A673 (cell line): ENCODE results near the gene LIX1. TPM values are rescaled to one million over a fixed set of nuclear protein-coding genes. Genes with fewer than 3 reads are reported as not detected.

Experiments
- BruUV-seq: library from RNA; stranded (reverse); fragments of 400-500 nt; replicated peaks from 2 replicates; lab custom pipeline; 2021; lab: Mats Ljungman, UMichigan
- CTCF ChIA-PET: fragments of 300-600 bp; sonication (Branson Sonifier 250); formaldehyde crosslinking; loops from one replicate; lab custom pipeline; 2022; ENCODE audit warnings: antibody characterized with exemption; lab: Charles Lee
- POLR2A ChIA-PET: fragments of 300-600 bp; sonication (Branson Sonifier 250); formaldehyde crosslinking; loops from one replicate; lab custom pipeline; 2022; ENCODE audit warnings: antibody characterized with exemption; ENCODE audit not compliant: low non-redundant PET; lab: Charles Lee
- DNase-seq: peaks from one replicate; pipeline ENCODE4 v3.0.0-alpha.2; 2015; ENCODE audit warnings: low spot score
- H3K27ac ChIP-seq: fragments of 200-600 bp; sonication (generic); 2 replicates; pipeline ENCODE4 v1.5.1; 2016; ENCODE audit warnings: mixed run types, low read depth, mild to moderate bottlenecking, mixed read lengths, antibody characterized with exemption, low read length; ENCODE audit not compliant: poor library complexity, severe bottlenecking
- H3K27me3 ChIP-seq: fragments of 200-600 bp; sonication (generic); replicated peaks from 2 replicates; pipeline ENCODE4 v1.6.1; 2017; ENCODE audit warnings: mixed run types, low read depth, mild to moderate bottlenecking, mixed read lengths, antibody characterized with exemption, low read length; ENCODE audit not compliant: insufficient read depth, poor library complexity
- H3K36me3 ChIP-seq: fragments of 200-600 bp; sonication (generic); 2 replicates; pipeline ENCODE4 v1.6.1; 2016; ENCODE audit warnings: mixed run types, mild to moderate bottlenecking, mixed read lengths, antibody characterized with exemption, low read length; ENCODE audit not compliant: insufficient read depth, poor library complexity, severe bottlenecking
- H3K4me1 ChIP-seq: fragments of 200-600 bp; sonication (generic); 2 replicates; pipeline ENCODE4 v1.6.1; 2017; ENCODE audit warnings: mixed run types, mild to moderate bottlenecking, mixed read lengths, antibody characterized with exemption, low read length; ENCODE audit not compliant: insufficient read depth, poor library complexity, severe bottlenecking
- H3K4me3 ChIP-seq: fragments of 200-600 bp; sonication (generic); 2 replicates; pipeline ENCODE4 v1.5.1; 2016; ENCODE audit warnings: low read depth, mixed run types, mild to moderate bottlenecking, mixed read lengths, low read length; ENCODE audit not compliant: poor library complexity, severe bottlenecking
- H3K9me3 ChIP-seq: fragments of 200-600 bp; sonication (generic); 2 replicates; pipeline ENCODE4 v1.6.1; 2016; ENCODE audit warnings: mixed run types, low read depth, mild to moderate bottlenecking, mixed read lengths, antibody characterized with exemption, low read length; ENCODE audit not compliant: poor library complexity, severe bottlenecking
- CTCF ChIP-seq: fragments of 300-800, 200-600 bp; sonication (generic); conservative IDR thresholded peaks from 2 replicates; pipeline ENCODE4 v1.5.1; 2017; ENCODE audit warnings: low read depth, mild to moderate bottlenecking, antibody characterized with exemption, low read length, moderate library complexity, mixed read lengths
- EZH2 ChIP-seq: fragments of 200-600 bp; sonication (generic); IDR thresholded peaks from 2 replicates; pipeline ENCODE4 v1.6.1; 2017; ENCODE audit warnings: borderline replicate concordance, low read depth, mild to moderate bottlenecking, mixed read lengths, antibody characterized with exemption, low read length; ENCODE audit not compliant: poor library complexity, severe bottlenecking
- intact Hi-C: fragments of 100-400 bp; cut with micrococcal nuclease; formaldehyde crosslinking; loops from one replicate; pipeline ENCODE4 v1.10.0; 2022; ENCODE audit not compliant: unreplicated experiment
- total RNA-seq: library from RNA; stranded (reverse); gene quantifications from 2 replicates; pipeline ENCODE4 v1.2.3, GENCODE V29; 2021

The LIX1 gene
- total RNA-seq, 1 experiment from 2014 or later, result not detected

DNA sequence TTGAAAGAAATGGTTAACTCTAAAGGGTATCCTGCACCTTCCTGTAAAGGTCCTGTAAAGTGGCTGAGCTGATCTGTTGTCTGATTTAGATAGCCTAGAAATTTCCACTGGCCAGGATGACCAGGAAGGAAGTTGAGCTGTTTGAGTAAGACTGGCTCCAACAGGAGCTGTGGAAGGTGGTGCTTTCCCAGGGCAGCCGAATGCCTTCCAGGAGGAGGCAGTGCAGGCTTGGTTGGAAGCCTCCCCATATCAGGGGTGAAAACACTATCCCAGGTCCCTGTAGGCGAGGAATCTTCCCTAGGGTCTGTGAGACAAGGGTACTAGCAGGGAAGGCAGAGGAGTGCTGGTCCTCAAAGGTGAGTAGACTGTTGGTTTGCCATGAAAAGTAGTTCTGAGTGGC is 98.4 kb downstream of the LIX1 start:
- ChIA-PET POLR2A (no interaction called here), CTCF (interaction anchor here (0.5 kb wide), 1 partner anchor 292 kb away, joined by 6 read pairs; no protein-coding TSS in a partner anchor)
- no peaks in the 10 kb centered on the region for H3K36me3 ChIP-seq
- no peaks in the 10 kb centered on the region for H3K9me3 ChIP-seq
- H3K27ac ChIP-seq, result no peak overlapping the region
- no peaks in the 10 kb centered on the region for H3K4me1 ChIP-seq
- BruUV-seq, result no TSS peak
- intact Hi-C loops, result no loop called here
- DNase-seq, result peak; percentile 27
- H3K27me3 ChIP-seq, result no peaks in the 10 kb centered on the region
- no peak overlapping the region for H3K4me3 ChIP-seq
- TF ChIP-seq CTCF (peak; percentile 60), EZH2 (no peak)

- H3K4me1 ChIP-seq, result no peaks in the 10 kb centered on the region
- intact Hi-C loops, result no loop called here
- H3K4me3 ChIP-seq, result no peak overlapping the region
- CTCF ChIA-PET, result no interaction called here
- no peak overlapping the region for H3K27ac ChIP-seq
- no peak for TF ChIP-seq CTCF
- TF ChIP-seq EZH2, result no peak
- H3K36me3 ChIP-seq, result no peaks in the 10 kb centered on the region
- no peaks in the 10 kb centered on the region for H3K9me3 ChIP-seq
- no peaks in the 10 kb centered on the region for H3K27me3 ChIP-seq
- POLR2A ChIA-PET, result interaction anchor here (0.7 kb wide), 1 partner anchor 1443 kb away, joined by 24 read pairs; no protein-coding TSS in a partner anchor
- no peak for DNase-seq
- BruUV-seq, result no TSS peak
These were observed 98.9 kb downstream of the LIX1 start for GRCh38 chr5:97043511-97043910.

DNA sequence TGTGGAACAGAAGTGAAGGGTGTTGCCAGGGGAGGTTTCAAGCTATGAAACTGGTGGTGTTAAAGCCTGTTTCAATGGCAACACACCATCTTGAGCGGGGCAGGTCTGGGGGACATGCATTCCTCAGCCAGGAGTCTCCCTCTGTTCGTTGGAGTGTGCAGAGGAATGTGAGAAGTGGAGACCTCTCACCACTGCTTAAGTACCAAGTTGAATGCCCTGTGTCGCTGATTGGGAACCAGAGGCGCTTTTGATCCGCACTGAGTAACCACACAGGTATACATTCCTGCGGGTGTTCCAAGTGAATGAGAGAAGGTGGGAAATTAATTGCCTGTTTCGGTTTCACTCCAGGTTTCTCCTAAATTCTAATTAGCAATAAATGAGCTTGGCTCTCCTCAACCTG is 99.4 kb downstream of the LIX1 start:
- DNase-seq, result no peak
- BruUV-seq, result no TSS peak
- CTCF ChIA-PET, result no interaction called here
- Histone ChIP-seq H3K36me3 (no peaks in the 10 kb centered on the region), H3K27me3 (no peaks in the 10 kb centered on the region), H3K9me3 (no peaks in the 10 kb centered on the region), H3K27ac (no peak overlapping the region), H3K4me1 (no peaks in the 10 kb centered on the region), H3K4me3 (no peak overlapping the region)
- TF ChIP-seq EZH2 (no peak), CTCF (no peak)
- POLR2A ChIA-PET, result interaction anchor here (0.7 kb wide), 1 partner anchor 1443 kb away, joined by 24 read pairs; no protein-coding TSS in a partner anchor
- intact Hi-C loops, result no loop called here

Other genes starting within 250 kb of the LIX1 start
- 10.3 and 12.8 TPM in 2 replicates for gene LNPEP, start 206.5 kb downstream of the LIX1 start, total RNA-seq
- 42.9 and 44.1 TPM in 2 replicates for gene RIOK2, start 40.6 kb upstream of the LIX1 start, total RNA-seq